Measurements from ENCODE around the gene EFNA3.
A peak's percentile ranks its signal among the peaks of the same experiment; 100 is the strongest.

Gene EFNA3

DNA sequence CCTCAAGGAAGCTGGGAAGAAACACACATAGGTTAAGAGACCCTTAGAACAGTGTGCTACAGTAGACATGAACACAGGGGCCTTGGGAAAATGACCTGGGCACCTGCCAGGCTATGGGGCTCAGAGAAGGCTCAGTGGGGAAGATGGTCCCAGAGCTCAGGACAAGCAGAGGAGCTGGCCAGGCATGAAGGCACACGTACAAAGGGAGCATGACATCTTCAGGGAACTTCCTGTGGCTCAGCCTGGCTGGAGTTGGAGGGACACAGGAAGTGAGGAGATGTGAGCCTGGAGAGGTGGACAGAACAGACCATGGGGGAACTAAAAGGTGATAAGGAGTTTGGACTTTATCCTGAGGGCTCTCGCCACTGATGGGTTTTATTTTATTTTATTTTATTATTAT is 53.2 kb downstream of the EFNA3 start:
- TF ChIP-seq, protein P1, sequence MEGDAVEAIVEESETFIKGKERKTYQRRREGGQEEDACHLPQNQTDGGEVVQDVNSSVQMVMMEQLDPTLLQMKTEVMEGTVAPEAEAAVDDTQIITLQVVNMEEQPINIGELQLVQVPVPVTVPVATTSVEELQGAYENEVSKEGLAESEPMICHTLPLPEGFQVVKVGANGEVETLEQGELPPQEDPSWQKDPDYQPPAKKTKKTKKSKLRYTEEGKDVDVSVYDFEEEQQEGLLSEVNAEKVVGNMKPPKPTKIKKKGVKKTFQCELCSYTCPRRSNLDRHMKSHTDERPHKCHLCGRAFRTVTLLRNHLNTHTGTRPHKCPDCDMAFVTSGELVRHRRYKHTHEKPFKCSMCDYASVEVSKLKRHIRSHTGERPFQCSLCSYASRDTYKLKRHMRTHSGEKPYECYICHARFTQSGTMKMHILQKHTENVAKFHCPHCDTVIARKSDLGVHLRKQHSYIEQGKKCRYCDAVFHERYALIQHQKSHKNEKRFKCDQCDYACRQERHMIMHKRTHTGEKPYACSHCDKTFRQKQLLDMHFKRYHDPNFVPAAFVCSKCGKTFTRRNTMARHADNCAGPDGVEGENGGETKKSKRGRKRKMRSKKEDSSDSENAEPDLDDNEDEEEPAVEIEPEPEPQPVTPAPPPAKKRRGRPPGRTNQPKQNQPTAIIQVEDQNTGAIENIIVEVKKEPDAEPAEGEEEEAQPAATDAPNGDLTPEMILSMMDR (IDR thresholded peaks at IDR 0.05; ENCODE audit: insufficient read depth, low read length, missing control alignments), result no peak
- ChIA-PET CTCF (interaction anchor here (1.1 to 8.0 kb wide), 3 partner anchors 40 to 47 kb away, joined by 4 to 52 read pairs (median 4); partner anchors contain the start of gene KRTCAP2), POLR2A (no interaction called here)
- H3K4me3 ChIP-seq (ENCODE audit: low read depth, low read length), result no peak overlapping the region
- no peak for DNase-seq (ENCODE audit: low read depth, low spot score)

- DNase-seq (ENCODE audit: low read depth, low spot score), result no peak
- ChIA-PET POLR2A (interaction anchor here (1.5 kb wide), 1 partner anchor 39 kb away, joined by 6 read pairs; the partner anchor contains the start of gene KRTCAP2), CTCF (interaction anchor here (0.8 to 4.9 kb wide), 7 partner anchors 34 to 89 kb away, joined by 3 to 35 read pairs (median 9); partner anchors contain the start of gene KRTCAP2)
- H3K4me3 ChIP-seq (ENCODE audit: low read depth, low read length), result no peak overlapping the region
- TF ChIP-seq, protein P1 (IDR thresholded peaks at IDR 0.05; ENCODE audit: insufficient read depth, low read length, missing control alignments), result no peak
Observed at GRCh38 chr1:155133799-155134281, 55.2 kb downstream of the EFNA3 start.

DNA sequence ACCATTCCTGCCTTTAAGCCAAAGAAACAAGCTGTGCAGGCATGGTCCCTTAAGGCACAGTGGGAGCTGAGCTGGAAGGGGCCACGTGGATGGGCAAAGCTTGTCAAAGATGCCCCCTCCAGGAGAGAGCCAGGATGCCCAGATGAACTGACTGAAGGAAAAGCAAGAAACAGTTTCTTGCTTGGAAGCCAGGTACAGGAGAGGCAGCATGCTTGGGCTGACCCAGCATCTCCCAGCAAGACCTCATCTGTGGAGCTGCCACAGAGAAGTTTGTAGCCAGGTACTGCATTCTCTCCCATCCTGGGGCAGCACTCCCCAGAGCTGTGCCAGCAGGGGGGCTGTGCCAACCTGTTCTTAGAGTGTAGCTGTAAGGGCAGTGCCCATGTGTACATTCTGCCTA is 55.7 kb downstream of the EFNA3 start:
- TF ChIP-seq, protein P1 (IDR thresholded peaks at IDR 0.05; ENCODE audit: insufficient read depth, low read length, missing control alignments), result no peak
- H3K4me3 ChIP-seq (ENCODE audit: low read depth, low read length), result no peak overlapping the region
- CTCF ChIA-PET, result interaction anchor here (0.8 to 4.9 kb wide), 10 partner anchors 33 to 135 kb away, joined by 3 to 35 read pairs (median 6); partner anchors contain the start of gene KRTCAP2
- no peak for DNase-seq (ENCODE audit: low read depth, low spot score)
- POLR2A ChIA-PET, result interaction anchor here (1.5 kb wide), 1 partner anchor 38 kb away, joined by 6 read pairs; the partner anchor contains the start of gene KRTCAP2

- ChIA-PET POLR2A (interaction anchor here (1.5 kb wide), 1 partner anchor 38 kb away, joined by 6 read pairs; the partner anchor contains the start of gene KRTCAP2), CTCF (interaction anchor here (0.8 to 4.9 kb wide), 8 partner anchors 33 to 136 kb away, joined by 3 to 35 read pairs (median 8); partner anchors contain the start of gene KRTCAP2)
- peak; percentile 67 for DNase-seq (ENCODE audit: low read depth, low spot score)
- peak overlapping the region; percentile 94 for H3K4me3 ChIP-seq (ENCODE audit: low read depth, low read length)
- TF ChIP-seq, protein P1 (IDR thresholded peaks at IDR 0.05; ENCODE audit: insufficient read depth, low read length, missing control alignments), result no peak
Observed at GRCh38 chr1:155134880-155135414, 56.3 kb downstream of the EFNA3 start.

DNA sequence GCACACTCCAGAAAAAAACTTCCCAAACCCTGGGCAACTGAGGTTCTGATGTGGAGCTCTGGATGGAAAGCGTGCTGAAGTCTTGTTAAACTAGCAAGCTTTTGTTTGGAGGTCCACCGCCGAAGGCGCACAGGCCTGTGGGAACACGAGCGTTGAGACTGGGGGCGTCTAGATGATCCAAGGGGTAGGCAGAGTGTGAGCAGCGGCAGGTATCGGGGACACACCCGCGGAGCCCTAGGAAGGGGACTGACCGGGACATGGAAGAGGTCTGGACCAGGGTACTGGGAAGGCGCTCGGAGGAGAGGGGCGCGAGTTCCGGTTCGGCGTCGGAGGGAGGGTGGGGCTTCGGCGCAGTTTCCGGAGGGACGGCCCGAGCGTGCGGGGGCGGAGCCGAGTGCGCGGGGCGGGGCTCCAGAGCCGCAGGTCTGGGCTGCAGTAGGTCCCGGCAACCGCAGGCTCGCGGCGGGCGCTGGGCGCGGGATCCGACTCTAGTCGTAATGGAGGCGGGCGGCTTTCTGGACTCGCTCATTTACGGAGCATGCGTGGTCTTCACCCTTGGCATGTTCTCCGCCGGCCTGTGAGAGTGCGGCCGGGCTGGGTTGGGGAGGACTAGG is 56.9 kb downstream of the EFNA3 start, which contains the start of gene SLC50A1:
TSS of gene SLC50A1 (plus strand) at position 438 of the 614 bp plus-strand sequence. CDS start at position 498, 60 bp downstream.
- POLR2A ChIA-PET, result interaction anchor here (0.6 to 1.5 kb wide), 3 partner anchors 27 to 545 kb away, joined by 3 to 6 read pairs (median 4); partner anchors contain the start of gene KRTCAP2
- peak; percentile 46 for DNase-seq (ENCODE audit: low read depth, low spot score)
- CTCF ChIA-PET, result interaction anchor here (0.9 to 4.9 kb wide), 7 partner anchors 32 to 136 kb away, joined by 3 to 35 read pairs (median 9); partner anchors contain the start of gene KRTCAP2
- peak within 1 kb of the TSS; percentile 94 for H3K4me3 ChIP-seq (ENCODE audit: low read depth, low read length)
- TF ChIP-seq, protein P1 (IDR thresholded peaks at IDR 0.05; ENCODE audit: insufficient read depth, low read length, missing control alignments), result no peak
